ENCODE data around the gene SYNGR3. TPM values are rescaled to one million over a fixed set of nuclear protein-coding genes. Genes with fewer than 3 reads are reported as not detected.

The SYNGR3 gene
- total and polyA plus RNA-seq, 2 of the 13 experiments (the other 11 are each of a cell fraction or from before 2014, with no cell fraction given), result 0.97 to 5.7 TPM

DNA sequence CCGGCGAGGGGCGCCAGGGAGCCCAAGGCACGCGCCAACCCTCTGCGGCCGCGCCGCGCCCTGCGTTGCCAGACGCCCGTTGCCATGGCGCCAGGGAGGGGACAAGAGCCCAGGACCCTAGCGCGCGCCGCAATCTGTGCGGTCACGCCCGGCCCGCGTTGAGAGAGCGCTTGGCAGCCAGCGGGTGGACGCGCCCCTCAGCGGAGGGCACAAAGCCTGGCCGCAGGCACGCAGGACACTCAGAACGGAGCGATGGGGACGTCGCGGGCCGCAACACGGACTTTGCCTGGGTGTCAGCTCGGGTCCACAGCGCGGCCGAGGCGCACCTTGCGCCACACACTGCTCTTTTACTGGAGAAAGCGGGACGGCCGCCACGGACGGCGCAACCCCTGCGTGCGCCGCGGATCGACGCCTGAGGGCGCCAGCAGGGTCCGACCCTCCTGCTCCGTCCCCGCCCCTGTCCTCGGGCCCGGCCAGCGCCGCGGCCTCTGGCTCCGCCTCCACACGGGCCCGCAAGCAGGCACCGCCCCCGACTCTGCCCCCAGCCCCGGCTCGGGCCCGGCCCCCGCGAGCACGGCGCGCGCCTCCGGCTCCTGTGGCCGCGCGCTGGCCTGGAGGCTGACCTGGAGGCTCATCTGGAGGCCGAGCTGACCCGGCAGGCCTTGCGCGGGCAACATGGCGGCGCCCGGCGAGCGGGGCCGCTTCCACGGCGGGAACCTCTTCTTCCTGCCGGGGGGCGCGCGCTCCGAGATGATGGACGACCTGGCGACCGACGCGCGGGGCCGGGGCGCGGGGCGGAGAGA is 6.0 kb upstream of the SYNGR3 start, which contains the start of gene GFER (continued):
- TF ChIP-seq, protein P1, sequence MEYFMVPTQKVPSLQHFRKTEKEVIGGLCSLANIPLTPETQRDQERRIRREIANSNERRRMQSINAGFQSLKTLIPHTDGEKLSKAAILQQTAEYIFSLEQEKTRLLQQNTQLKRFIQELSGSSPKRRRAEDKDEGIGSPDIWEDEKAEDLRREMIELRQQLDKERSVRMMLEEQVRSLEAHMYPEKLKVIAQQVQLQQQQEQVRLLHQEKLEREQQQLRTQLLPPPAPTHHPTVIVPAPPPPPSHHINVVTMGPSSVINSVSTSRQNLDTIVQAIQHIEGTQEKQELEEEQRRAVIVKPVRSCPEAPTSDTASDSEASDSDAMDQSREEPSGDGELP (IDR thresholded peaks at IDR 0.05; ENCODE audit: borderline replicate concordance, low read depth), result no peak
- TF ChIP-seq ZNF451 (CRISPR knock-in tag; IDR thresholded peaks at IDR 0.05), result peak; percentile 35; the same call in 1 of the 2 replicates
- no peak; the same call in 1 of the 2 replicates for TF ChIP-seq ZFP90 (CRISPR knock-in tag; IDR thresholded peaks at IDR 0.05; ENCODE audit: borderline replicate concordance)
- 0 out of 2 replicates have a peak, but pooled peaks have one; percentile 37 for TF ChIP-seq KAT7 (CRISPR knock-in tag; IDR thresholded peaks at IDR 0.05; ENCODE audit: borderline replicate concordance)
- TF ChIP-seq, protein P2, sequence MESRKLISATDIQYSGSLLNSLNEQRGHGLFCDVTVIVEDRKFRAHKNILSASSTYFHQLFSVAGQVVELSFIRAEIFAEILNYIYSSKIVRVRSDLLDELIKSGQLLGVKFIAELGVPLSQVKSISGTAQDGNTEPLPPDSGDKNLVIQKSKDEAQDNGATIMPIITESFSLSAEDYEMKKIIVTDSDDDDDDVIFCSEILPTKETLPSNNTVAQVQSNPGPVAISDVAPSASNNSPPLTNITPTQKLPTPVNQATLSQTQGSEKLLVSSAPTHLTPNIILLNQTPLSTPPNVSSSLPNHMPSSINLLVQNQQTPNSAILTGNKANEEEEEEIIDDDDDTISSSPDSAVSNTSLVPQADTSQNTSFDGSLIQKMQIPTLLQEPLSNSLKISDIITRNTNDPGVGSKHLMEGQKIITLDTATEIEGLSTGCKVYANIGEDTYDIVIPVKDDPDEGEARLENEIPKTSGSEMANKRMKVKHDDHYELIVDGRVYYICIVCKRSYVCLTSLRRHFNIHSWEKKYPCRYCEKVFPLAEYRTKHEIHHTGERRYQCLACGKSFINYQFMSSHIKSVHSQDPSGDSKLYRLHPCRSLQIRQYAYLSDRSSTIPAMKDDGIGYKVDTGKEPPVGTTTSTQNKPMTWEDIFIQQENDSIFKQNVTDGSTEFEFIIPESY (CRISPR knock-in tag; IDR thresholded peaks at IDR 0.05), result peak; percentile 32; the same call in 1 of the 2 replicates
- TF ChIP-seq, protein P3, sequence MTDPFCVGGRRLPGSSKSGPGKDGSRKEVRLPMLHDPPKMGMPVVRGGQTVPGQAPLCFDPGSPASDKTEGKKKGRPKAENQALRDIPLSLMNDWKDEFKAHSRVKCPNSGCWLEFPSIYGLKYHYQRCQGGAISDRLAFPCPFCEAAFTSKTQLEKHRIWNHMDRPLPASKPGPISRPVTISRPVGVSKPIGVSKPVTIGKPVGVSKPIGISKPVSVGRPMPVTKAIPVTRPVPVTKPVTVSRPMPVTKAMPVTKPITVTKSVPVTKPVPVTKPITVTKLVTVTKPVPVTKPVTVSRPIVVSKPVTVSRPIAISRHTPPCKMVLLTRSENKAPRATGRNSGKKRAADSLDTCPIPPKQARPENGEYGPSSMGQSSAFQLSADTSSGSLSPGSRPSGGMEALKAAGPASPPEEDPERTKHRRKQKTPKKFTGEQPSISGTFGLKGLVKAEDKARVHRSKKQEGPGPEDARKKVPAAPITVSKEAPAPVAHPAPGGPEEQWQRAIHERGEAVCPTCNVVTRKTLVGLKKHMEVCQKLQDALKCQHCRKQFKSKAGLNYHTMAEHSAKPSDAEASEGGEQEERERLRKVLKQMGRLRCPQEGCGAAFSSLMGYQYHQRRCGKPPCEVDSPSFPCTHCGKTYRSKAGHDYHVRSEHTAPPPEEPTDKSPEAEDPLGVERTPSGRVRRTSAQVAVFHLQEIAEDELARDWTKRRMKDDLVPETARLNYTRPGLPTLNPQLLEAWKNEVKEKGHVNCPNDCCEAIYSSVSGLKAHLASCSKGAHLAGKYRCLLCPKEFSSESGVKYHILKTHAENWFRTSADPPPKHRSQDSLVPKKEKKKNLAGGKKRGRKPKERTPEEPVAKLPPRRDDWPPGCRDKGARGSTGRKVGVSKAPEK (CRISPR knock-in tag; IDR thresholded peaks at IDR 0.05; ENCODE audit: borderline replicate concordance), result no peak
- TF ChIP-seq ZNF20 (CRISPR knock-in tag; IDR thresholded peaks at IDR 0.05), result no peak
- TF ChIP-seq KMT2B (CRISPR knock-in tag; IDR thresholded peaks at IDR 0.05), result no peak
- TF ChIP-seq TBL1XR1 (IDR thresholded peaks at IDR 0.05; ENCODE audit: borderline replicate concordance, low read length, partially characterized antibody), result no peak
- TF ChIP-seq MXD4 (CRISPR knock-in tag; IDR thresholded peaks at IDR 0.05), result peak; percentile 50; the same call in 1 of the 2 replicates
- TF ChIP-seq, protein P4, sequence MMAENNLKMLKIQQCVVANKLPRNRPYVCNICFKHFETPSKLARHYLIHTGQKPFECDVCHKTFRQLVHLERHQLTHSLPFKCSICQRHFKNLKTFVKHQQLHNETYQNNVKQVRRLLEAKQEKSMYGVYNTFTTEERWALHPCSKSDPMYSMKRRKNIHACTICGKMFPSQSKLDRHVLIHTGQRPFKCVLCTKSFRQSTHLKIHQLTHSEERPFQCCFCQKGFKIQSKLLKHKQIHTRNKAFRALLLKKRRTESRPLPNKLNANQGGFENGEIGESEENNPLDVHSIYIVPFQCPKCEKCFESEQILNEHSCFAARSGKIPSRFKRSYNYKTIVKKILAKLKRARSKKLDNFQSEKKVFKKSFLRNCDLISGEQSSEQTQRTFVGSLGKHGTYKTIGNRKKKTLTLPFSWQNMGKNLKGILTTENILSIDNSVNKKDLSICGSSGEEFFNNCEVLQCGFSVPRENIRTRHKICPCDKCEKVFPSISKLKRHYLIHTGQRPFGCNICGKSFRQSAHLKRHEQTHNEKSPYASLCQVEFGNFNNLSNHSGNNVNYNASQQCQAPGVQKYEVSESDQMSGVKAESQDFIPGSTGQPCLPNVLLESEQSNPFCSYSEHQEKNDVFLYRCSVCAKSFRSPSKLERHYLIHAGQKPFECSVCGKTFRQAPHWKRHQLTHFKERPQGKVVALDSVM (CRISPR knock-in tag; IDR thresholded peaks at IDR 0.05), result peak; percentile 100
- no peak for TF ChIP-seq ZFP37 (CRISPR knock-in tag; IDR thresholded peaks at IDR 0.05; ENCODE audit: borderline replicate concordance)
- TF ChIP-seq ARNTL (CRISPR knock-in tag; IDR thresholded peaks at IDR 0.05), result no peak
- TF ChIP-seq, protein P5, sequence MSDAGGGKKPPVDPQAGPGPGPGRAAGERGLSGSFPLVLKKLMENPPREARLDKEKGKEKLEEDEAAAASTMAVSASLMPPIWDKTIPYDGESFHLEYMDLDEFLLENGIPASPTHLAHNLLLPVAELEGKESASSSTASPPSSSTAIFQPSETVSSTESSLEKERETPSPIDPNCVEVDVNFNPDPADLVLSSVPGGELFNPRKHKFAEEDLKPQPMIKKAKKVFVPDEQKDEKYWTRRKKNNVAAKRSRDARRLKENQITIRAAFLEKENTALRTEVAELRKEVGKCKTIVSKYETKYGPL (CRISPR knock-in tag; IDR thresholded peaks at IDR 0.05), result no peak
- peak; percentile 32; the same call in 1 of the 2 replicates for TF ChIP-seq SUZ12 (IDR thresholded peaks at IDR 0.05; ENCODE audit: low read depth, low read length)
- TF ChIP-seq NR2C2 (CRISPR knock-in tag; IDR thresholded peaks at IDR 0.05; ENCODE audit: borderline replicate concordance), result peak; percentile 94
- TF ChIP-seq ZNF782 (CRISPR knock-in tag; IDR thresholded peaks at IDR 0.05; ENCODE audit: borderline replicate concordance), result peak; percentile 65; the same call in 1 of the 2 replicates
- TF ChIP-seq, protein P6, sequence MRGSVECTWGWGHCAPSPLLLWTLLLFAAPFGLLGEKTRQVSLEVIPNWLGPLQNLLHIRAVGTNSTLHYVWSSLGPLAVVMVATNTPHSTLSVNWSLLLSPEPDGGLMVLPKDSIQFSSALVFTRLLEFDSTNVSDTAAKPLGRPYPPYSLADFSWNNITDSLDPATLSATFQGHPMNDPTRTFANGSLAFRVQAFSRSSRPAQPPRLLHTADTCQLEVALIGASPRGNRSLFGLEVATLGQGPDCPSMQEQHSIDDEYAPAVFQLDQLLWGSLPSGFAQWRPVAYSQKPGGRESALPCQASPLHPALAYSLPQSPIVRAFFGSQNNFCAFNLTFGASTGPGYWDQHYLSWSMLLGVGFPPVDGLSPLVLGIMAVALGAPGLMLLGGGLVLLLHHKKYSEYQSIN (CRISPR knock-in tag; IDR thresholded peaks at IDR 0.05; ENCODE audit: borderline replicate concordance), result no peak

Data from HepG2 (cell line).